ENCODE data around the gene ACTN2.

- no peak for TF ChIP-seq CTCF (conservative IDR thresholded peaks at IDR 0.05; ENCODE audit: low read length)
- TF ChIP-seq EZH2phosphoT487 (IDR thresholded peaks at IDR 0.05; ENCODE audit: borderline replicate concordance): no peak
Observed at GRCh38 chr1:236699366-236699765, 13.1 kb downstream of the ACTN2 start.

Measured in Loucy (cell line).